Measurements from ENCODE around the gene EFEMP1.

Gene EFEMP1

DNA sequence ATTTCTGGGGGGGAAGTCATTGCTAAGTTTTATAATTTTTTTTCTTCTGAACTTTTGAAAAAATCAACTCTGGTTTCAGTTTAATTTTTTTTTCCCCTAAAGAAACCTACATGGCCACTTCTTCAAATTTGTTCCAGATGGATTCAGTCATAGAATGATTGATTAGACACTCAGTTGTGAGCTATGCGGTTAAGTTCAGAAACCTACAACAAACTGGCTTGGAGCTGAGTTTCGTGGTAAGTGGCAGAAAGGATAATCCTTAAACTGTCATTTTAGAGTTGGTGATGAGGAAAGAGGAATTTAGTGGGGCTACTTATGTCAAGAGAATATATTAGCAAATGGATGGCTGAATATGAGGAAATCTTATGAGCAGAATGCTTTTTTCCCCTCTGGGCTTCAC is 23.7 kb downstream of the EFEMP1 start:
- in situ Hi-C loops (cut with MboI; ENCODE audit: low sequenced_read_pairs): no loop called here

DNA sequence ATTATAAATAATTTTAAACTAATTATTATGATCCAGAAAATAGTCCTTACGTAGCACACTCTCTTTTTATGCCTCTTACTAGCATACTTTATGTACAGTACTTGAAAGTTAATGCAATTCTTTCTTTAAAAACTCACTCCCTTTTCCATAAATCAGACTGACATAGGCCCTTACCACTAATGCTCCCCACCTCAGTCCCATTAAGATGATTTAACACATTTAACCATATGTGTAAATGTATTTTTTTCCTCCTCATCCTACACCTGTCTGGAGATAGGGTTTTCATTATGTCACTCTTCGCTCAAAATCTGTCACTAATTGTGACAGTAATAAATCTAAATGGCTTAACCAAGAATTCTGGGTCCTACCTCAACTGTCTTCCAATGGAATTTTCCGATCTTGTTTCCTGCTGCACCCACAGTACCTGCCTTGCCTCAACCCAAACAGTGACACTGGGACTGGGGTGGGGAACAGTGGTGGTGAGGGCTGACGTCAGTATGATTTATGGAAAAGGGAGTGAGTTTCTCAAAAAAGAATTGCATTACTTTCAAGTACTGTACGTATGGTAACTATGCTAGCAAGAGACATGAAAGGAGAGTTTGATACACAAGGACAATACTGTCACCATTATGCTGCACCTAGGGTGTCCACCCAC is 25.1 kb downstream of the EFEMP1 start:
- in situ Hi-C loops (cut with MboI; ENCODE audit: low sequenced_read_pairs): no loop called here

DNA sequence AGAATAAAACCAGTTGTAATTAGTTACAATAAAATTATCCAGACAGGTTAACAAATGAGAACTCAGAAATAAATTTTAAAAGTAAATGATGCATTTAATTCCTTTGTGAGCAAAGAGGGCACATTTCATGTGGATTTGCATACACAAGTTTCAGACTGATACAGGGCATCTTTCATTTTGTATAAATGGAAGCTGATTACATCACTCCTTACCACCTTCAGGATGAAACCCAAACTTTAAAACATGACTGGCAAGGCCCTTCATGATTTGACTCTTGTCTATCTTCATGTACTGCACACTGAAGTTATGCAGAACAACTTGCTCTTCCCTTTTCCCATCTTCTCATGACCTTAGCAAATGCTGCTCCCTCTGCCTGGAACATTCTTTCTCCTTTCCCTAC is 26.9 kb downstream of the EFEMP1 start:
- in situ Hi-C loops (cut with MboI; ENCODE audit: low sequenced_read_pairs): no loop called here

DNA sequence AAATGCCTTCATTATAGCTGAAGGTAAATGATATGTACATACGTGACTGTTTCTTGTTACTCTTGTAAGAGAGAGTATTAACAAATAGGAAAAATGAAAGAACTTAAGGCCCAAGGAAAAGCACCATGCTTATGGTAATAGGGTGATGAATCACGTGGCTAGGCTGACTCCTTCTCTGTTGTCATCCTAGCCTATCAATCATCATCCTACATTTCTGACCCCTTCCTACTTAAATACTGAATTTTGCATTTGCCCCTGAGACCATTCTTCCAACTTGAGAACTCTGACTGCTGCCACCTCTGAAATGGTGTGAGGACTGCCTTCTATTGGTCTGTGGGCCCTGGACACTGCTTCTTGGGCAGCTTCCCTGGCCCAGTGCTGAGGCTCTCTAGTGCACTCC is 28.9 kb downstream of the EFEMP1 start:
- in situ Hi-C loops (cut with MboI; ENCODE audit: low sequenced_read_pairs): no loop called here

DNA sequence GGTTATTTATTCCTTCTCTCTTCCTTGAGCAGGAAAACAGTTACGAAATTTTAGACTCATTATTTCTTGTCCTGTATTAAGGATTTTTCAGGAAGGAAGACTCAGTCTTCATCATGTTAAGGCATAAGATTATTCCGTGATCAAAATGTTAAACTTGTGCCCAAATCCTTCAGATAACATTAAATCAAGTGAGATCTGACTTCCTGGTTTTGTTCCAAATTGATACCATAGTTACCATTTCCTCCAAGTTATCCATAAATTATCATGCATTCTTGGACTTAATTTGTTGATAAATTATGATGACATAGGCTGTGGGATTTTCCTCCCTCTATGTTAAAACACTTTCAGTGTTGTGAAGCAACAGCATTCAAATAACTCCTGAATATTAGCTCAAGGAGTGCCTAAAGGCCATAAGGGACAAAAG is 31.9 kb downstream of the EFEMP1 start:
- in situ Hi-C loops (cut with MboI; ENCODE audit: low sequenced_read_pairs): no loop called here

DNA sequence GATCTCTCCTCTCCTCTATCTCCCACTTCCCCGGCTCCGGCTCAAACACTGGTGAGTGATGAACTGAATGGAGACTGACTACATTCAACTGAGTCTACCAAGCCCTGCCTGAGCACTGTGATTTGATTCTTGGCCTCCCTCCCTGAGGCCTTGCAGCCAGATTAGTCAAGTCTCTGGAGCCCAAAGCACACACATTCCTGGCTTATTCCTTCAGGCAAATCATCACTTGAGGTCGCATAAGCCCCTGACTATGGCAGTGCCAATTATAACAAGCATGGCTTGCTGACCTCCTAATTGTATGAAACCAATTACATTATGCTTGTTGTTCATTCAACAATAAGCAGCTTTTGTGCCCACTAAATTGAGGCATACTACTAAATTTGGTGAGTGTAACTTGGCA is 34.6 kb downstream of the EFEMP1 start:
- in situ Hi-C loops (cut with MboI; ENCODE audit: low sequenced_read_pairs): no loop called here

DNA sequence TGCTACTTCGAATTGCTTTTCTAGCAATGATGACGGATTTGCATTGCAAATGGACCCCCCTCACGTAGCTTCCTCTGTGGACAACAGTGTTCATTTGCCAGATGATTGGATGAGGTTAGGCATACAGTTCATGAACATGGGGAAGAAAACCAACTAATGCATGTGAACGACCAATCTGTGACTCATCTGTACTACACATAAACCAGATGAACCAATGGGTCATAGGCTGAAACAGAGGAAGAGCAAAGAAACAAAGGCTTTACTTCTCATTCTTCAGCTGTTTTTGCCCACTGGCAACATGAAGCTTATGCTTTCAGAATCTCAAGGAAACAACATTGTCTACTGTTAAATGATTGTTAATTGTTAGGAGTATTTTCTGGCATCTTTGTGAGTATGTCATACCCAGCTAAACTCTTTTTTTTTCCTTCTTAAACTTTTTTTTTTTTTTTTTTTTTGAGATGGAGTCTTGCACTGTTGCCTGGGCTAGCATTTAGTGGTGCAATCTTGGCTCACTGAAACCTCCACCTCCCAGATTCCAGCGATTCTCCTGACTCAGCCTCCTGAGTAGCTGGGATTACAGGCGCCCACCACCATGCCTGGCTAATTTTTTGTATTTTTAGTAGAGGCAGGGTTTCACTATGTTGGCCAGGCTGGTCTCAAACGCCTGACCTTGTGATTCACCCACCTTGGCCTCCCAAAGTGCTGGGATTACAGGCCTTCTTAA is 35.5 kb downstream of the EFEMP1 start:
- in situ Hi-C loops (cut with MboI; ENCODE audit: low sequenced_read_pairs): no loop called here

DNA sequence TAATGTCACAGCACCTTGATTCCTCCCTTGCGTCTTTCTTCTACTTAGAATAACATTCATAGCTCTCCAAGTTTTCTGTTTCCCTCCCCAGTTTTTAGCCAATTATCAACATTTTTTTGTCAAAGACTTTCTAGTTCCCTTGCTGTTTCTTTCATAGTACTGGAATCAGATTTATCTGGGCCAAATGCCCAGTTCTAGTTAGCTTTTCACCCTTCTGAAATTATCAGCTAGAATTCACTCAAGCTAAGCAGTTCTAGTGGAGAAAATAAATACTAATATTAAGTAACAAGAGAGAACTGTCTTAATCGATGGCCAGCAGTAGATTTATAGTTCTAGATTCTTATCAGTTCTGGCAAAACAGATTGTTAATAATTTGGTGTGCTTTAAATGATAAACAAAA is 36.2 kb downstream of the EFEMP1 start:
- in situ Hi-C loops (cut with MboI; ENCODE audit: low sequenced_read_pairs): no loop called here

DNA sequence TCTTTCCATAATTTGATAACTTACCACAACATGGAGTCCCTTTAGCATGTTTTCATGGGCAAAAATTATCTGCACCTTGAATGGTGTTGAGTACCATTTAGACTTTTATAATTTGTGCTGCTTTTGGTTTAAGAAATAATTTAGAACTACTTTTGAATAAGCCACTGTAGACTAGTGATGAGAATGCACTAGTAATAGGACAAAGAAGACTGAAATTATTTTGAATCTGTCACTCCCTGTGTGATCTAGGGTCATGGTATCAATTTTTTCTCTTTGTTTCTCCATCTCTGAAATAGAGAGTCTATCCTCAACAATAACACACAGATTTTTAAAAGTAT is 37.7 kb downstream of the EFEMP1 start:
- in situ Hi-C loops (cut with MboI; ENCODE audit: low sequenced_read_pairs): no loop called here

DNA sequence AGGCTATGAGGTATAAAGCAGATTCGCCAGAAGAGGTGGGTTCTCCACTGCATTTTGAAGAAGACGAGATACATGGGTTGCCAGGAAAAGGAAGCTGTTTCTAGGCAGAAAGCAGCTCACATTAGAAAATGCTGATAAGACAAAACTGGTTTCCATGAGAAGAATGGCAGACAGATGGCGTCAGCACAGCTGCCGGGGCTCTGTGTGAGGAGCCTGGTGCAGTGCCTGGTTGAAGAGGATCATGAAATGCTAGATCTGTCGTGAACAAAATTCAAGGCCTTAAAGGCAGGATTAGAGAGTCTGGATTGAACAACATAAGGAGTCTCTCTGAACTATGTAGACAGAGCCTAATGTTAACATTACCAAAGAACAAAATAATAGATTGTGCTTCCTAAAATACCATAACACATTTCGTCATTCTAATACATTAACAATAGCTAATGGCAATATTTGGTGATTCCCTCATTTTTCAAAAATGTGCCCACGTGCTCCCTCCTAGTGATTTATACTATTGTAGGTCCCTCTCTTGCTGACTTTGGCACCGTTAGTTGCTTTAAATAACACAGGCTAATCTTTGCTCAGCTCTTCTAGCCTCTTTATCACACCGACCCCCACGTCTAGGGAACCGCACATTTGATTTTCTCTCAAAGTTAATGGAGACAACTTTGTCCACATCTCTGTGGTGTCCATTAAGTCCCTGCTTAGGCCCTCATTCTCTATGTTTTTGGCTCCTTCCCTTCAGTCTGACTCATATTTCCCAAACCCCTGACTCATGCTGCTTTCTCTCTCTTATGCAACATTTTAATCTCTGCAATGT is 38.2 kb downstream of the EFEMP1 start:
- in situ Hi-C loops (cut with MboI; ENCODE audit: low sequenced_read_pairs): no loop called here

DNA sequence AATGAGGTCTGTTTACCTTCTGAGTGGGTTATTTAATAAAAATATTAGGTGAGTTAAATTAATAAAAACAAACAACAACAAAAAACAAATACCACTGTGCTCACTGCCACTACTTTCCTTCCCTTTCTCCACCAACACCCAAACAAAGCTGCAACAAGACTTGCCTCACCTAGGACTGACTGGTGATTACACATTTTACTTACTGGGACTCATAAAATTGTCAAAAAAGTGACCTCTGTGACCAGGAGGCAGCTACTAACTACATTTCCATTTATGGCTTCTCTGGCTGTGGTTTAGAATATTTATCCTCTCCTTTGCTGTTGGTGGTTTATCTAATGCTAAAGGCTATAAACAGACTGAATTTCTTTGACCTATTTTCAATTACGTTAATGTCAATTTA is 39.8 kb downstream of the EFEMP1 start:
- in situ Hi-C loops (cut with MboI; ENCODE audit: low sequenced_read_pairs): no loop called here

DNA sequence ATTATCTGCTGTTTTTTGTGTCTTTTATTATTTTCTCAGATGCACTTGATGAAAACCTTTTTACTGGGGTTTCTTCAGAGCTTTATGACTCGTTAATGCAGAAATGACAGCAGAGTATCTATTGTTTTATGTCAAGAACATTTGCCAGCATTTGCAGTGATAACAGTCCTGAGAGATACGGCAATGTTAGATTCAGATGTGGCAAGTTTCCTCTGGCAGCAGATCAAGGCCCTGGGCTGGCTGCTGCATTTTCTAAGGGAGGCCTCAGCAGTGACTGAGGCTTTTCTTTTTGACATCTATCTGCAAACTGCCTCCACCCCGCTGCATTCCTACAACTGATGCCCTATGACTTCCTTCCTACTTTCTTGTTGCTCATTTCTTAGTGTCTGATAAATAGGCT is 40.2 kb downstream of the EFEMP1 start:
- in situ Hi-C loops (cut with MboI; ENCODE audit: low sequenced_read_pairs): no loop called here

DNA sequence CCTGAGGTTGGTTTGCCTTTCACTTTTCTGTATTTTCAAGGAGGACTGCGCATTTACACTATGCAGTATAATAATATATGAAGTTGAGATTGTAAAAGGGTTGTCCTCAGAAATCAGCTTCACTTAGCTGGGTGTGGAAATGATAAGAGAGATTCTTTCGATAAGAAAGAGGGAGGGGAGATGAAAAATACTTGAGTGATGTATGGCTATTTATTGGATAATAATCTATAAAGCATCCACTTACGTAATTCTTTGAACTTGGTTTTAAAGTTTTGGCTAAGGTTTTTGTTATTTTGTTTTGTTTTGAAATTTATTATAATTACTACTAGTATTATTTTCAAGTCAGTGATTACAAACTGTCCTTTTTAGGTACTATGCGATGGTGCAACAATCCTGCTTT is 40.6 kb downstream of the EFEMP1 start:
- in situ Hi-C loops (cut with MboI; ENCODE audit: low sequenced_read_pairs): no loop called here

DNA sequence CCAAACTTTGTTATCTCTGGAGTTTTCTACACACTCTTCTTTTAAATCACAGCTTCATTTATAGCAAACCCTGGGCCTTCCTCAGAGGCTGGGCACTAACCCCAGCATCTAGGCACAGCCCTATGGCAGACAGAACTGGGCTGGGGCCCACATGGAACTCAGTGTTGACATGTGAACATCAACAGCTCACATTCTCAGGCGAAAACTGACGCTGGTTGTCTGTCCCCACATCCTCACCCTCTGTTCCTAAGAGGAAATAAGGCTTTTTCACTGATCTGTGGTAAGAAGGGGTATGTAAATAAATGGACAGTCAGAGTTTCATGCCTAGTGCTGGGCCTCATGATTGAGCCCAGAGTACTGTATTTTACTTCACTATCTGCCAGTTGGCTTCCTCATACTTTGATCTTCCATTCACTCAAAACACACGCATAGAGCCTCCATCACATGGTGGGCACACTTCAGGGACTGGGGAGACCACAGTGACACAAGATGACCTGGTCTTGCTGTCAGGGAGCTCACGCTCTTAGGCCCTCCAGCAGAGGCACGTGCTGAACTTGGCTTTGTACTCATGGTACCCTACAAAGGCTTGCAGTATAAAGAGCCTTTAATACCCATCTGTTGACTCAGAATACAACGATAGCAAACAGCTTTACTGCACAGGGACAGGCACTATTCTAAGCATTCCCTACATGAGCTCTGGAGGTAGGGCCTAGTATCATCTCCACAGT is 43.0 kb downstream of the EFEMP1 start:
- in situ Hi-C loops (cut with MboI; ENCODE audit: low sequenced_read_pairs): no loop called here

DNA sequence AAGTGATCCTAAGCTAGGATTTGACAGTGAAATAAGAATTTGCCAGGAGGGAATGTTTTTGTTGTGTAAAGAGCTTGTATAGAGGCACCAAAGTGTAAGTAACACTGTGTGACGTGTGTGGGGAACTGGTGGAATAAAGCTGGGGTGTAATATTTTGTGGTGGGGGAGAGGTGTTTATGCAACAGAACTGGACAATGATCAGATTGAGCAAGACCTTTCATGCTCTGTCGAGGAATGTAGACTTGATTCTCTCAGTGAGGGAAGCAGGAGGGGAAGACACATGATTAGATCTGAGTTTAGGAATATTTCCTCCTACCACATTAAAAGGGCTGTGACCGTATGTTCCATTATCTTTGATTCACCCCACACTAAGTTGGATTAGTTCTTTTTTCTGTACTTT is 43.6 kb downstream of the EFEMP1 start:
- in situ Hi-C loops (cut with MboI; ENCODE audit: low sequenced_read_pairs): no loop called here

DNA sequence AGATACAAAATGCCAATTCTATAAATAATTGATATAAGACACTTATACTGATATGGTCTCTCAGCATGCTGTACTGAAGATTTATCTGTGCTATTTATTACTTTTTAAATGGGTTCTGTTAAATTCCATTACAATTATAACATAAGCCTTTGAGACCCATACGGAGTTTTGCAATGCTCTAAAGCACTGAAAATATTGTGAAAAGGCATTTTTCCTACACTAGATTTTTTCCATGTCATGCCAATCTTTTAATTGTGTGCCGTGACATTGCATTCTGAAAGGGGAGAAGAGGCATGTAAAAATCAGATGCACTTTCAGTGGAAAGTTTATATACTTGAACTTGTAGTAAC is 46.5 kb downstream of the EFEMP1 start:
- in situ Hi-C loops (cut with MboI; ENCODE audit: low sequenced_read_pairs): no loop called here

DNA sequence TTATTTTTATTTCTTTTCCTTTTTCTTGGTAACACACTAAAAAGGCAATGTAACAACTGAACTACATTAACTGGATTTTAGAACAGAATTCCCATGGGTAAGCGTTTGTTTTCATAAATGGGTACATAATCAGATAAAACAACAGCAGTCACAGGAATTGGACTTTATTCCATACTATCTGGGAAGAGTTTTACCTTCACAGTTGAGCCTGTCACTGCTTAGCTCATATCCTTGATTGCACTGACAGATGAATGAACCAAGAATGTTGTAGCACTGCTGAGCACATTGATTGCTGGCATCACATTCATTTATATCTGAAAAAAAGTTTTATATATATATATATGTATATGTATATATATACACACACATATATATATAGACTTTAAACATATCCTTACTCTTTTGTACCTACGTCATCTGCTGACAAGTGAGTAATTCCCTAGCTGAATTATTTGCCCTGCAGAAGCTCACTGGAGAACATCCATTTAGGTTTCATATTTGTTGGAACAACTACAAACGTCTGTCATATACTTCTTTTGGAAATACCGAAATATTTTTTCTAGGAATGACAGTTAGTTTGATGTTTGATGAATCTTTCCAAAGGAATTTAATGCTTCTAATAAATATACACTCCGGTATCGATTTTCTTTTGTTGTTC is 47.0 kb downstream of the EFEMP1 start:
- in situ Hi-C loops (cut with MboI; ENCODE audit: low sequenced_read_pairs): no loop called here

DNA sequence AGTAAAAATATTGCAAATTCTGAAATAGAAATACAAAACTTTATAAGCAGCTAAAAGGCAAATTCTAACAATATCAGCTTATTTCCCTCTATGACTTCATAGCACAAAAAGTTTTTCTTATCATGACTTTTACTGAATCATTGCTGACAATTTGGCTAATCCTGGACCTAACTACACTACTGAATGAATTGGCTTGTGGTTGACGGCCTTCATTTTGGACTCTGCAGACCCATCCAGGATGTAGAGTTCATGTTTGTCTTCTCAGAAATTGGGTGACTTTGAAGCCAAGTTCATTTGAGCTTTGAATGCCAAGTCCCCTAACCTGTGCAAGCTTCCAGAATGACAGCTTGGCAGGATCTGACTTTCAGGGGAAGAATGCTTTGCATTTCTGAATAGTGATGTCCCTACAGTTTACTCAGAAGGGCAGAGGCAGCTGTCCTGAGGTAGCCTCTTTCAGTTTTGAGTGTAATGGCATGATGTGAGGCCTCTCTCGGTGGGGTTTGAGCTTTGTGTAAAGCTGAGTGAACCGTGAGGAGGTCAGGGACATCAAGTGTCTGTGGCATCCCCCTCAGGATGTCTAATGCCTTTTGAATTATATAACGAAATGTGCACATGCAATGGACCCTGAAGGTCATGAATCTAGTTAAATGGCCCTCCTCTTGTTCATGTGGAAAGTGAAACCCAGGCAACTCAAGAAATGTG is 48.0 kb downstream of the EFEMP1 start:
- in situ Hi-C loops (cut with MboI; ENCODE audit: low sequenced_read_pairs): no loop called here

DNA sequence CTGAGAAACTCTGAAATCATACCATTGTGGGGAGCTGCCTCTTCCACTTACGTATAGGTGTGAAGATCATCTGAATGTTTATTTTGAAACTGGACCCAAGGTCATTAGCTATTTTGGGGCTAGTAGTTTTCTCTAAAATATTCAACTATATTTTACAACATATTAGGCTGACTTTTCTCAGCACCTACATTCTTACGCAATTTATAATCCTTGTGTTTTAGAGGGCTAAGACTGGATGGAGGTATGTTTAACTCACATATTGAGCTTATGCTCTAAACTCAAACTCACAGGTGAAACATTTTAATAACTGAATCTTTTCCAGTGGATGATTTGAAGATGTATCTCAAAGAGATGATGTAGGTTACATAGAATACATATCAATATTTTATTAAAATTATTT is 49.2 kb downstream of the EFEMP1 start:
- in situ Hi-C loops (cut with MboI; ENCODE audit: low sequenced_read_pairs): no loop called here

DNA sequence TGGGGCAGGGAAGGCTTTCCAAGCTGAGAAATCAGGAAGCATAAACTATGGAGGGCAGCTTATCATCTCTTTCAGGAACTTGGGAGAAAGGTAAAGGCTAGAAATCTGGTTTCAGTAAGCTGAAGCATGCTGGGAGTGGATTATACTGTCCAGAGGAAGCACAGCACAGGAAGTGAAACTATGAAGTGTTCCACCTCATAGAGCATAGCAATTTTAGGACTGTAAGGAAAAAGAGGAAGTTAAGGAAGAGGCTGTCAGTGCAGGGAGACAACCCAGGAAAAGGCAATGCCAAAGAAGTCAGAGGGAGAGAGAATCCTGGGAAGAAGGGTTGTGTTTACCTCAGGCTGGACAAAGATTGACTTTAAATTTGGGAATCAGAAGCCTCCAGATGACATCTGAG is 51.9 kb downstream of the EFEMP1 start:
- in situ Hi-C loops (cut with MboI; ENCODE audit: low sequenced_read_pairs): no loop called here
